Measurements from ENCODE around the gene NCAM1. TPM values are rescaled to one million over a fixed set of nuclear protein-coding genes. Genes with fewer than 3 reads are reported as not detected.

Gene NCAM1
- total and polyA plus RNA-seq, 2 experiments from 2014 or later = 0.76 to 1.6 TPM

DNA sequence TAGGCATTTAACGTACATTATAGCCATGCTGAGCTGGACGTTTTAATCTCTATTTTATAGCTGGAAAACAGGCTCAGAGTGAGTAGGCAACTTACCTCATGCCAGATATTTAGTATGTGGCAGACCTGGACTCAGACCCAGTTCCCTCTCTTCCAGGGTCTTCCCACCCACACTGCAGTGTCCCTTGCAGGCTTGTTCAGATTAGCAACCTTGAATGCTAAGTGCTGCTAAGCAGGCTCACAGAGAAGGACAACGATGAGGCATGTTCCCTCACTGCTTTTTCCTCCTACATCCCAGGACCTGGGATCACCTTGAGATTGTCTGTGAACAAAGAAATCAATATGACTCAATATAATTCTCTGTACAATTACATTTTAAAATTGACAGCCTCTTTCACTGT, 65.6 kb downstream of the NCAM1 start:
- Histone ChIP-seq H2AFZ (no peak overlapping the region), H3K79me2 (replicated peaks; ENCODE audit: insufficient read depth) (no peaks in the 10 kb centered on the region), H3K27me3 (ENCODE audit: insufficient read depth) (no peaks in the 10 kb centered on the region), H3K27ac (ENCODE audit: low read depth) (no peak overlapping the region), H3K4me2 (no peak overlapping the region), H3F3A (replicated peaks; ENCODE audit: low read depth) (no peaks in the 10 kb centered on the region), H3K4me3 (no peak overlapping the region), H4K20me1 (replicated peaks; ENCODE audit: insufficient read depth) (no peaks in the 10 kb centered on the region), H3K9me2 (ENCODE audit: insufficient read depth) (no peaks in the 10 kb centered on the region), H3K36me3 (ENCODE audit: insufficient read depth) (no peaks in the 10 kb centered on the region), H3K4me1 (ENCODE audit: insufficient read depth) (peaks cover 4% of the 10 kb centered on the region; the same call in 1 of the 2 replicates)
- ATAC-seq = no peak
- Mint-ChIP-seq H3K27ac (no peak overlapping the region), H3K36me3 (ENCODE audit: low read depth) (no peaks in the 10 kb centered on the region), H3K9me3 (no peaks in the 10 kb centered on the region), H3K27me3 (ENCODE audit: insufficient read depth, low read depth, poor library complexity) (peaks cover 2% of the 10 kb centered on the region), H3K4me1 (peaks cover 5% of the 10 kb centered on the region; the same call in 1 of the 3 replicates), H3K4me3 (no peak overlapping the region)
- no peak for TF ChIP-seq ZNF114 (CRISPR knock-in tag; IDR thresholded peaks at IDR 0.05)
- TF ChIP-seq, protein P1, sequence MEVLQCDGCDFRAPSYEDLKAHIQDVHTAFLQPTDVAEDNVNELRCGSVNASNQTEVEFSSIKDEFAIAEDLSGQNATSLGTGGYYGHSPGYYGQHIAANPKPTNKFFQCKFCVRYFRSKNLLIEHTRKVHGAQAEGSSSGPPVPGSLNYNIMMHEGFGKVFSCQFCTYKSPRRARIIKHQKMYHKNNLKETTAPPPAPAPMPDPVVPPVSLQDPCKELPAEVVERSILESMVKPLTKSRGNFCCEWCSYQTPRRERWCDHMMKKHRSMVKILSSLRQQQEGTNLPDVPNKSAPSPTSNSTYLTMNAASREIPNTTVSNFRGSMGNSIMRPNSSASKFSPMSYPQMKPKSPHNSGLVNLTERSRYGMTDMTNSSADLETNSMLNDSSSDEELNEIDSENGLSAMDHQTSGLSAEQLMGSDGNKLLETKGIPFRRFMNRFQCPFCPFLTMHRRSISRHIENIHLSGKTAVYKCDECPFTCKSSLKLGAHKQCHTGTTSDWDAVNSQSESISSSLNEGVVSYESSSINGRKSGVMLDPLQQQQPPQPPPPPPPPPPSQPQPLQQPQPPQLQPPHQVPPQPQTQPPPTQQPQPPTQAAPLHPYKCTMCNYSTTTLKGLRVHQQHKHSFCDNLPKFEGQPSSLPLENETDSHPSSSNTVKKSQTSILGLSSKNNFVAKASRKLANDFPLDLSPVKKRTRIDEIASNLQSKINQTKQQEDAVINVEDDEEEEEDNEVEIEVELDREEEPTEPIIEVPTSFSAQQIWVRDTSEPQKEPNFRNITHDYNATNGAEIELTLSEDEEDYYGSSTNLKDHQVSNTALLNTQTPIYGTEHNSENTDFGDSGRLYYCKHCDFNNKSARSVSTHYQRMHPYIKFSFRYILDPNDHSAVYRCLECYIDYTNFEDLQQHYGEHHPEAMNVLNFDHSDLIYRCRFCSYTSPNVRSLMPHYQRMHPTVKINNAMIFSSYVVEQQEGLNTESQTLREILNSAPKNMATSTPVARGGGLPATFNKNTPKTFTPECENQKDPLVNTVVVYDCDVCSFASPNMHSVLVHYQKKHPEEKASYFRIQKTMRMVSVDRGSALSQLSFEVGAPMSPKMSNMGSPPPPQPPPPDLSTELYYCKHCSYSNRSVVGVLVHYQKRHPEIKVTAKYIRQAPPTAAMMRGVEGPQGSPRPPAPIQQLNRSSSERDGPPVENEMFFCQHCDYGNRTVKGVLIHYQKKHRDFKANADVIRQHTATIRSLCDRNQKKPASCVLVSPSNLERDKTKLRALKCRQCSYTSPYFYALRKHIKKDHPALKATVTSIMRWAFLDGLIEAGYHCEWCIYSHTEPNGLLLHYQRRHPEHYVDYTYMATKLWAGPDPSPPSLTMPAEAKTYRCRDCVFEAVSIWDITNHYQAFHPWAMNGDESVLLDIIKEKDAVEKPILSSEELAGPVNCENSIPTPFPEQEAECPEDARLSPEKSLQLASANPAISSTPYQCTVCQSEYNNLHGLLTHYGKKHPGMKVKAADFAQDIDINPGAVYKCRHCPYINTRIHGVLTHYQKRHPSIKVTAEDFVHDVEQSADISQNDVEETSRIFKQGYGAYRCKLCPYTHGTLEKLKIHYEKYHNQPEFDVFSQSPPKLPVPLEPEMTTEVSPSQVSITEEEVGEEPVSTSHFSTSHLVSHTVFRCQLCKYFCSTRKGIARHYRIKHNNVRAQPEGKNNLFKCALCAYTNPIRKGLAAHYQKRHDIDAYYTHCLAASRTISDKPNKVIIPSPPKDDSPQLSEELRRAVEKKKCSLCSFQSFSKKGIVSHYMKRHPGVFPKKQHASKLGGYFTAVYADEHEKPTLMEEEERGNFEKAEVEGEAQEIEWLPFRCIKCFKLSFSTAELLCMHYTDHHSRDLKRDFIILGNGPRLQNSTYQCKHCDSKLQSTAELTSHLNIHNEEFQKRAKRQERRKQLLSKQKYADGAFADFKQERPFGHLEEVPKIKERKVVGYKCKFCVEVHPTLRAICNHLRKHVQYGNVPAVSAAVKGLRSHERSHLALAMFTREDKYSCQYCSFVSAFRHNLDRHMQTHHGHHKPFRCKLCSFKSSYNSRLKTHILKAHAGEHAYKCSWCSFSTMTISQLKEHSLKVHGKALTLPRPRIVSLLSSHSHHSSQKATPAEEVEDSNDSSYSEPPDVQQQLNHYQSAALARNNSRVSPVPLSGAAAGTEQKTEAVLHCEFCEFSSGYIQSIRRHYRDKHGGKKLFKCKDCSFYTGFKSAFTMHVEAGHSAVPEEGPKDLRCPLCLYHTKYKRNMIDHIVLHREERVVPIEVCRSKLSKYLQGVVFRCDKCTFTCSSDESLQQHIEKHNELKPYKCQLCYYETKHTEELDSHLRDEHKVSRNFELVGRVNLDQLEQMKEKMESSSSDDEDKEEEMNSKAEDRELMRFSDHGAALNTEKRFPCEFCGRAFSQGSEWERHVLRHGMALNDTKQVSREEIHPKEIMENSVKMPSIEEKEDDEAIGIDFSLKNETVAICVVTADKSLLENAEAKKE (CRISPR knock-in tag; IDR thresholded peaks at IDR 0.05) = no peak
- TF ChIP-seq, protein P2, sequence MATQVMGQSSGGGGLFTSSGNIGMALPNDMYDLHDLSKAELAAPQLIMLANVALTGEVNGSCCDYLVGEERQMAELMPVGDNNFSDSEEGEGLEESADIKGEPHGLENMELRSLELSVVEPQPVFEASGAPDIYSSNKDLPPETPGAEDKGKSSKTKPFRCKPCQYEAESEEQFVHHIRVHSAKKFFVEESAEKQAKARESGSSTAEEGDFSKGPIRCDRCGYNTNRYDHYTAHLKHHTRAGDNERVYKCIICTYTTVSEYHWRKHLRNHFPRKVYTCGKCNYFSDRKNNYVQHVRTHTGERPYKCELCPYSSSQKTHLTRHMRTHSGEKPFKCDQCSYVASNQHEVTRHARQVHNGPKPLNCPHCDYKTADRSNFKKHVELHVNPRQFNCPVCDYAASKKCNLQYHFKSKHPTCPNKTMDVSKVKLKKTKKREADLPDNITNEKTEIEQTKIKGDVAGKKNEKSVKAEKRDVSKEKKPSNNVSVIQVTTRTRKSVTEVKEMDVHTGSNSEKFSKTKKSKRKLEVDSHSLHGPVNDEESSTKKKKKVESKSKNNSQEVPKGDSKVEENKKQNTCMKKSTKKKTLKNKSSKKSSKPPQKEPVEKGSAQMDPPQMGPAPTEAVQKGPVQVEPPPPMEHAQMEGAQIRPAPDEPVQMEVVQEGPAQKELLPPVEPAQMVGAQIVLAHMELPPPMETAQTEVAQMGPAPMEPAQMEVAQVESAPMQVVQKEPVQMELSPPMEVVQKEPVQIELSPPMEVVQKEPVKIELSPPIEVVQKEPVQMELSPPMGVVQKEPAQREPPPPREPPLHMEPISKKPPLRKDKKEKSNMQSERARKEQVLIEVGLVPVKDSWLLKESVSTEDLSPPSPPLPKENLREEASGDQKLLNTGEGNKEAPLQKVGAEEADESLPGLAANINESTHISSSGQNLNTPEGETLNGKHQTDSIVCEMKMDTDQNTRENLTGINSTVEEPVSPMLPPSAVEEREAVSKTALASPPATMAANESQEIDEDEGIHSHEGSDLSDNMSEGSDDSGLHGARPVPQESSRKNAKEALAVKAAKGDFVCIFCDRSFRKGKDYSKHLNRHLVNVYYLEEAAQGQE (IDR thresholded peaks at IDR 0.05; ENCODE audit: unreplicated experiment) = no peak
- TF ChIP-seq, protein P3, sequence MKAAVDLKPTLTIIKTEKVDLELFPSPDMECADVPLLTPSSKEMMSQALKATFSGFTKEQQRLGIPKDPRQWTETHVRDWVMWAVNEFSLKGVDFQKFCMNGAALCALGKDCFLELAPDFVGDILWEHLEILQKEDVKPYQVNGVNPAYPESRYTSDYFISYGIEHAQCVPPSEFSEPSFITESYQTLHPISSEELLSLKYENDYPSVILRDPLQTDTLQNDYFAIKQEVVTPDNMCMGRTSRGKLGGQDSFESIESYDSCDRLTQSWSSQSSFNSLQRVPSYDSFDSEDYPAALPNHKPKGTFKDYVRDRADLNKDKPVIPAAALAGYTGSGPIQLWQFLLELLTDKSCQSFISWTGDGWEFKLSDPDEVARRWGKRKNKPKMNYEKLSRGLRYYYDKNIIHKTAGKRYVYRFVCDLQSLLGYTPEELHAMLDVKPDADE (IDR thresholded peaks at IDR 0.05) = no peak
- TF ChIP-seq EZH2phosphoT487 (IDR thresholded peaks at IDR 0.05; ENCODE audit: unreplicated experiment) = no peak
- TF ChIP-seq POLR2AphosphoS5 (IDR thresholded peaks at IDR 0.05; ENCODE audit: low read depth) = no peak
- no peak for TF ChIP-seq EZH2 (IDR thresholded peaks at IDR 0.05; ENCODE audit: low read depth, unreplicated experiment)
- no peak for TF ChIP-seq STAT1 (IDR thresholded peaks at IDR 0.05; ENCODE audit: unreplicated experiment)
- no peak for TF ChIP-seq ZNF331 (CRISPR knock-in tag; IDR thresholded peaks at IDR 0.05; ENCODE audit: low read depth)
- no peak for DNase-seq (ENCODE audit: low spot score)
